UCSD-AML1 (cell line): ENCODE measurements around the gene MICA.
"Not testable (repeated sequence)": the region's sequence is repeated elsewhere in the genome, so short reads cannot be mapped to it uniquely, and the experiment has no call there.

Experiments
- DNase-seq: peaks from one replicate; lab custom pipeline; 2025; ENCODE audit not compliant: unreplicated experiment; lab: John Stamatoyannopoulos, UW

MICA gene

GRCh38 chr6:31459864-31460263 is 56.5 kb downstream of the MICA start:
- DNase-seq, result not testable (repeated sequence)

GRCh38 chr6:31460361-31461025 is 57.1 kb downstream of the MICA start:
- no peak for DNase-seq

- DNase-seq, result no peak
Observed at GRCh38 chr6:31462026-31462963, 58.9 kb downstream of the MICA start.

- DNase-seq, result peak; percentile 61
Observed at GRCh38 chr6:31462964-31463870, 59.8 kb downstream of the MICA start.

GRCh38 chr6:31464252-31465184 is 61.1 kb downstream of the MICA start:
- no peak for DNase-seq
